NCI-H460 (cell line): Measurements from ENCODE around the gene CEMIP. TPM values are rescaled to one million over a fixed set of nuclear protein-coding genes. Genes with fewer than 3 reads are reported as not detected.

Source experiments
- DNase-seq: peaks from one replicate; pipeline ENCODE4 v3.0.0-alpha.2; 2016; ENCODE audit warnings: low read depth; ENCODE audit errors: extremely low read depth
- total RNA-seq: library from RNA; depleted of rRNA; stranded (reverse); fragments of >200 nt; shearing (Covaris generic); gene quantifications from 2 replicates; pipeline ENCODE4 v1.2.3, GENCODE V29; 2014

CEMIP gene
- total RNA-seq, 1 experiment from 2014 or later: 1.0 TPM

DNA sequence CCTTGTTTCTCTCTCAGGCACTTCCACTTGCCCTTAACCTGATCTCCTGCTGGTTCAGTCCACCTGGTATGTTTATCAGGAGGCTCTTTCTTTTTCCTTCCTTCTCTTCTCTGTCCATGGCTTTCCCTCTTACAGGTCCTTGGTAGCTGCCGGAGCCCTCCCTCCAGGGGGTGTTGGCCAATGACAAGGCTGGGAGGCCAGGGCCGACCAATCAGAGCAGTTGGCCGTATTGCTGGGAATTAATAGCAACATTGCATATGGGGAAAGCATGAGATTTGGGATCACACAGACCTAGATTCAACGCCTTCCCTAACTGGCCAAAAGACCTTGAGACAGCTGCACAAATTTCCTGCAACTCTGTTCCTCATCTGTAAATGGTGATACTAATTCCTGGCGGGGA, 62.4 kb downstream of the CEMIP start:
- no peak for DNase-seq

DNA sequence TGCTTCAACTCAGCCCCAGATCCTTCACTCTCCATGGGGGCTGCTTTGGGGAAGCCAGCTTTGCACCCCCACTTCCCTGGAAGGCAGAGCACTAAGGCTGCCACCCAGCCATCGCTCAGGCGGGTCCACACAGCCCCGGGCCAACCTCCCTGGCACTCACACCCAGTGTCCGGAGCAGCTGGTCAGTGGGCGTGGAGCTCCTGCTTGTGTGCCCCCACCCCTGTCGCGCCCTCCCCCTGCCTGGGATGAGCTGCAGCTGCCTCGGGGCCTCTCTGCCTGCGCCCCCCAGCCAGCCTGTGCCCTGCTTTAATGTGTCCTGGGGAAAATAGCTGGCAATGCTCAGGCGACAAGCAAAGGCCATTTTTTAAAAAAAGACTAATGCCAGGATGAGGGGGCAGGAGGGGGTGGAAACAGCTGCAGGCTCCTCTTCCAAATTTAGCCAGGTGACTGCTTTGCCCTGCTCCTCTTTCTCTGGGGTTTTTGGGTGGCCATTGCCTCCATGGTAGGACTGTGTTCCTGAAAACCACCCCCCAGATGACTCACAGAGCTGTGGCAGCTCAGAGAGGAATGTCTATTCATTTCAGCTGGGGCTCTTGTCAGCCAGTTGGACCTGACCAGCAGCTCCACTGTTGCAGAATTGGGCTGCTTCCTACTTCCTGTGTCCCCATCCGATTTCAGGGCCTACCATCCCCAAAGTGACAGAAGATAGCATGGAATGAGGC, 65.0 kb downstream of the CEMIP start:
- DNase-seq: no peak

DNA sequence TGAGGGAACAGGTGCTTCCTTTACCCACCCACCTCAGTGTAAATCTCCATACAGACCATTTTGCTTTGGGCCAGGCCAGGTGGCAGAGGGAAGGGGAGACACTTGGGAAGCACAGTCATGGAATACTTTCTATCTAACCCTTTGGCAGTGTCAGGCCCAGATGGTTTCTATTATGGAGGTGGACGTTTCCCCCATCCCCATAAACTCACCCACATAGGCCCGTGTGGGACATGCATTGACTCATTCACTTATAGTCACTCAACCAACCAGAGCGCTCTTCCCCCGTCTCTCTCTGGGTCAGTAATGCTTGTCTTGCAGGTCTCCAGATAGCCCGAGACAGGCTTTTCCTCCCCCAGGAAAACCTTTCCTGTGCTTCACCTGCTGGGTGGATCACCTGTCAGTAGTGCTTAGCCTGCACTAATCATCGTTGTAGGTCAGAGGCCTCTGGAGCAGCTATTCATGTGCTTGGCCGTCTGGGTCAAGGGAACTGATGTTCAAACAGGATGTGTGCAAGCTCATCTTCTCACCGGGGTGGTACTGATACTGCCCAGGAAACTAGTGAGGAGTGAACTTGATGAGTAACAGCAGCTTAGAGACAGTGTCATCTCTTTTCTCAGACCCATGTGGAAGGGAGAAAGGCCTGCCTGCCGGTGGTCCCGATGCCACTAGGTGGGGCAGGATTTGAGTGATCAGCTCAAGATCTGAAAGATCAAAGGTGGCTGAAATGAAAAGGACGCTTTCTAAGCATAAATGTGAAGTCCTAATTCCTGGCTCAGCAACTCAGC, 67.1 kb downstream of the CEMIP start:
- no peak for DNase-seq

DNA sequence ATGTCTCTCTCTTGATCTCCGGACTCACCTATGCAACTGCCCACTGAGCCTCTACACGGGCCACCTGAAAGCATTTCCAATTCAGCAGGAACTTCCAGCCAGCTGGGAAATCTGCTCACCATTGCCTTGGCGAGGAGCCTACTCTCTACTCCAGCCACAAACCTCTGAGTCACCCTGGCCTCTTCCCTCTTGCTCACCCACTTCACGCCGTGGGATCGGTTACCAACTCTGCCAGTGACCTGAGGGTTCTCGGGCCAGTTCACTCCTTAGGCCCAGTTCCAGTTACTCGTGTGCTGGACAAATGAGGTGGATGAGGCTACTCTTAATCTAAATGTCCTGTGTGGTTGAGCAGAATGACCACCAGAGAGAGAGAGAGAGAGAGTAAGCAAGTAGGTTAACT, 70.1 kb downstream of the CEMIP start:
- no peak for DNase-seq

DNA sequence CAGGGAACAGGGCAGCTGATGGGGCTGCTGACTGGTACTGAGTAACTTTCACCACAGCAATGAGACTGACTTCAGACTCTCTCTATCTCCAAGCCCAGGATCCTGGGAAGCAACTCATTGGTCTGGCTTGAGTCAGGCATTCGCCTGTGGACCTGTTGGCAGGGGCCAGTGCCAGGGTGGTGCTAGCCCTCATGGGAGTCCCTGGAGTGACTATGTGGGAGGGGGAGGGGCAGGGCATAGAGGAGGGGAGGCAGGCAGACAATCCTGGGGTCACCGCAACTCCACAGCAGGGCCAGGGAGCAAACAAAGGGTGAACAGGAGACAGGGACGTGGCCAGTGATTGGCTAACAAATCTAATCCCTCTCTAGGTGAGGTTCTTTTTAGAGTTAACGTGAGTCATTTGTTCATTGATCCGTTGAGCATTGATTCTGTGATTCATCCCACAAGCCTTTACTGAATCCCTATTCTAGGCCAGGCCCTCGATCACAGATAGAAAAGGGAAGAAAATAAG, 71.8 kb downstream of the CEMIP start:
- no peak for DNase-seq

DNA sequence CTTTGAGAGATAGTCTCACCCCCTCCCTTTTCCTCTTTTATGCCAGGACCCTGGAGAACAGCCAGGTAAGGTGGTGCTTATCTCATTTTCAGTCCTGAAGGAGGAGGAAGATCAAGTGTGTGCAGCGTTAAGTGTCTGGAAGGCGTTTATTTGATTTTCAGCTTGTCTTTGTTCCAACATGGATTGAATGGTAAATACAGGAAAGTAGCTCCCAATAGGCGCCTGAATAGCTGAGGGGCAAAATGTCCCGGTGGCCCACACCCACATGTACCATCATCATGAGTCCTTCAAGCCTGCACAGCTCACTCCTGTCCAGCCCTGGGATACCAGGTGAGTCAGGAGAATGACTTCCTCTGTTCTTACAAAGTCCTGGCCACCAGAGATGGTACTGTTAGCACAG, 73.5 kb downstream of the CEMIP start:
- no peak for DNase-seq

DNA sequence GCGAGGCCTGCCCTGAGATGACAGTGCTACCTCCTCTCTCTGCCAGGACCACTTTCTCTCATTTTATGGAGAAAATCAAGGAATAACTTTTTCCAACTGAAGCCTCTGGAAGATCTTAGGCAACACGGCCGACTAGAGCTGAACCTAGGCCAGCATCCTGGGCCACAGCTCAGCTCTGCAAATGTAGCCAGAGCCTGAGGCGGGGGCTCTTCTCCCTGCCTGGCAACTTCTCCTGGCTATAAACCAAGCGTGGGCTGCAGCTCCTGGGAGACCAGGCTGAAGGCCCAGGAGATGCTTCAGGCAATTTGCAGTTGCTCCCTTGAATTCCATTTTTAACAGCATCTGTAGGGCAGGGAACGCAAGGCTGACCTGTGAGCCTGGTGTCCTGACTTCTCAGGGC, 74.9 kb downstream of the CEMIP start:
- DNase-seq: no peak

DNA sequence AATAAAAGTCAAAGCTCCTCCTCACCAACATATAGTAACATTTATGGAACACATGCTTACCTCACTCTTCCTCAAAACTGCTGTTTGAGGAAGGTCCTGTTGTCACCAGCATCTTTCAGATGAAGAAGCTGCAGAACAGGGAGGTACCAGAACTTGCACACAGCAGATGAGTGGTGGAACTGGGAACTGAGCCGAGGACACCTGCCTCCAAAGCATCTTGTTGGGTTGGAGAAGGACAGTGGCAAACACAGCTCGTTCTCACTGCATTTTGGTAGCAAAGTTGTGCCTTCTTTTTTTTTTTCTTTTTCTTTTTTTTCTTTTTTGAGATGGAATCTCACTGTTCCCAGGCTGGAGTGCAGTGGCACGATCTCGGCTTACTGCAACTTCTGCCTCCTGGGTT, 76.0 kb downstream of the CEMIP start:
- no peak for DNase-seq

DNA sequence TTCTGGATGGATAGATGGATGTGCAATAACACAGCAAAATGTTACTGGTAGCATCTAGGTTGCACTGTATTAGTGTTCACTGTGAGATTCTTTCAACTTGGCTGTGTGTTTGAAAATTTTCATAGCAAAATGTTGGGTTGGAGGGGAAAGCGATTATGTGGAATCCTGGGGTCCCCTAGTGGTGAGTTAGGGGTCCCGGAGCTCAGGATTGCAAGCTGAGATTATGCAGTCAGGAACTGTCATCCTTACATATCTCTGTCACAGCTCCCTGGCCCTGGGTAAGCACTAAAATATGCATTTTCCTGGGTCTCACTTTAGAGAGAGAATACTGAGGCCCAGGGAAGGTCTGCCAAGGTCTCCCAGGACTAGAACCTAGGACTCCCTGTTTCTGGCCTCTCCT, 77.2 kb downstream of the CEMIP start:
- DNase-seq: no peak

DNA sequence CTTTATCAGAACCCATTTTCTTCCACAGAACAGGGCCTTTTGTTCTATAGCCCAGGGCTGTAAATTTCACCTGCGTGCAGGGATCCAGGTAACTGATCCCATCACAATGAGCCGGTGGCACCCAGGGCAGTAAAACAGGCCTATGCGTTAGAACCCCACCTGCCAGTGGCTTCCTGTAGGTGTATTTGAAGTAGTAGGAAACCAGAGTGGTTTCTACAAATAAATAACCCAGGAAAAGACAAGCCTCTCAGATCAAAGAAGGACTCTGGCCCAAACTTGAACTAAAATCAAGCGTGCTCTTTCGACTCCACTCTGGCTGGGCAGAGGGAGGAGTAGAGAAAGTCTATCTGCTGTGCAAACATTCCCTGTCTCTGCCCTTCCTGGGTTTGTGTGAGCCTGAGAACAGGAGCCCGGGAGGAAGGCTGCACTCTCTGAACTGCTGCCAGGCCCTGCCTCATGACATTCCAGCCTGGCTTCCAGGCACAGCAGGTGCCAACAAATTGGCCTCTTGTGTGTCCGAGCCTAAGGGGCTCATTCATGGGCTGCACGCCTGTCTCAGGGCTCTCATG, 77.7 kb downstream of the CEMIP start:
- DNase-seq: no peak

DNA sequence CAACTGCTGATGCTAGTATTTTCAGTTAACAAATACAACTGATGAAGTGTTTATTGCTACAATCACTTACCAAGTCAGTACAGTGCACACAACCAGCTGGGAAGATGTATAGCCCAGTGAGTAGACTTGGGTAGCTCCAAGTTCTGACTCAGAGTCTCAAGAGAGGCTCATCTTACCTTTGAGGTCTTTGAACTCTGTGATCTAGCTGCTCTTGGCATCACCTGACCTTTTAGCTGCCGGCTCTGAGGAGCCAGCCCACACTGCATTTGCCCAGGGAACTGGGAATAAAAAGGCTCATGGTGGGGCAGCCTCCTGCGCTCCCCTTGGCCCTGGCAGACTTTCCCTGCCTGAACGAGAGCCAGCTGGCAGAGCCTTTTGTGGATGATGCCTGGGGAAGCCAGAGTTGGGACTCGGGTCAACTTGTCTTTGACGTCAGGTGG, 82.6 kb downstream of the CEMIP start:
- no peak for DNase-seq

DNA sequence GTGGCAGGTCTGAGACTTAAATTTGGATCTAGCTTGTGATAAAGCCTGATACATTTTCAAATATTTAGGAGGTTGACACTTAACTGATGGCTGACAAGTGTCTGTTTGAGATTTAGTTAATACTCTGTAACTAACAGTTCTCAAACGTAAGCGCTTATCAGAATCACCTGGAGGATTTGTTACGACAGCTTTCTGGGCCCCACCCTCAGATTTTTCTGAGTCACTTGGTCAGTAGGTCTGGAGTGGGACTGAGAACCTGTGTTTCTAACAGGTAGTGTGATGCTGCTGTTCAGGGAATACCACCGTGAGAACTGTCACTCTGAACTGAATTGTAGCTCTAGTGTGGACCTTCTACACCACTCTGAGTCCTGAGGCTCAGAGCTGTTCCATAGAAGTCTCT, 85.5 kb downstream of the CEMIP start:
- no peak for DNase-seq

DNA sequence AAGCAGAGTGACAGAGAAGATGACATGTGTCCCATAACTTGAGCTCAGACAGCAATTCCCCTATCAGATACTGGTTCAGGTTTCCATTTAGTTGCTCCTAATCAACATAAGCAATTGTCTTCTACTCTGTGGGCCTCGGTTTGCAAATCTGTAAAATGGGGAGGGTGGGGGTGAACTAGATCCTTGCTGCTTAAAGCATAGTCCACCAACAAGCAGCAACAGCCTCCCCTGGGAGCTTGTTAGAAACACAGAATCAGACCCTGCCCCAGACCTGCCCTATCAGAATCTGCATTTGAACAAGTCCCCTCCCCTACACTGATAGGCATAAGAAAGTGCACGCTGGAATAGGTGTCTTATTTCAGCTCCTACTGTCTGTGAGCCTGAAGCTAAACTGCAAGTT, 87.8 kb downstream of the CEMIP start:
- DNase-seq: no peak

DNA sequence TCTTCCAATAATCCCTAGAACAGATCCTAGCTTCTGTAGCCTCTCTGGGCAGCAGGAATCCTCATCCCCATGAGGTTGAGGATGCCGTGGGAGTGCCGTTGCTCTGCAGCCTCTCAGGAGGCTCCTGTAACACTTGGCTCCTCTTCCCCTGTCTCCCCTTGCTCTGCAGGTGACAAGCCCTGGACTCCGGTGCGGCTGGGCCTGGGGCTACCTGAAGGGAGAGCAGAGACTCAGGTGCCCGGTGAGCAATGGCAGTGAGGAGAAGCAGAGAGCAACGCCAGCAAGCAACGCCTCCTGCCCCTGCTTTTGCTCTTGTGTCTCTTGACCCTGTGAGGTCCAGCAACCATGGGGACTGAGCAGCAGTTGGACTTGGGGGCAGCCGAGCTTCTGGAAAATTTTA, 91.2 kb downstream of the CEMIP start:
- no peak for DNase-seq

DNA sequence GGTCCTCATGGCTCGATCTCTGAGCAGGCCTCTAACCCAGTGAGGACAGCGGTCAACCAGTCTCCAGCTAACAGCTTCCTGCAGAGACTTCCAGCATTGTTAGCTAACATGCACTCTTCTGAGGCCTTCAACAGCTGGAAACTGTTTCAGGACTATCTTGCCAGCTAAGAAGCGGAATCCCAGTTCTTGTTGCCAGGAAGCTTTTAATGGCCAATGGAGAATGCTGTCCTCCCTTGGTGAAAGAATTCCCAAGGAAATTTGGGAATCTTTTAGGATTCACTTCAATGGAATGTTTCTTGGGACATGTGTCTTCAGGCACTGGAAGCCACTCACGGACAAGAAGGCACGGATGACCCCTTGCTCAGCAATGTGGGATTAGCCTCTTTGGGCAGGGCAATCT, 91.7 kb downstream of the CEMIP start:
- DNase-seq: no peak

DNA sequence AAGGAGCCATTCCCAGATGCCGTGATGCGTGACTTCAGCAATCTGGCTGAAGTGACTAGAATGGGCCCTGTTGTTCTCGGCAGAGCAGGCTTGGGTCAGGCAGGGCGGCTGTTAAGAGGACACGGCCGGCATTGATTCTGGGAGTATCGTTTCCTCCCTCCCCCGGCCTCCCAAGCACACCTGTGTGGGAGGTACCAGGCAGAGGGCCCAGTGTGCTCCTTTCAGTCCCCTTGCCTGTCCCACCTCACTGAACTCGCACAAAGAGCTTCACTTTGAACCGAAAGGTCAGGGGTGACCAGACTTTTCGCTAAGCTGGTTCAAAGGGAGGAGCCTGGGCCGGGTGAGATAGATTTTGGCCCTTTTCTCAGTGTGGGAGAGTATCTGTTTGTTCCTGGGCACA, 92.7 kb downstream of the CEMIP start:
- DNase-seq: no peak

DNA sequence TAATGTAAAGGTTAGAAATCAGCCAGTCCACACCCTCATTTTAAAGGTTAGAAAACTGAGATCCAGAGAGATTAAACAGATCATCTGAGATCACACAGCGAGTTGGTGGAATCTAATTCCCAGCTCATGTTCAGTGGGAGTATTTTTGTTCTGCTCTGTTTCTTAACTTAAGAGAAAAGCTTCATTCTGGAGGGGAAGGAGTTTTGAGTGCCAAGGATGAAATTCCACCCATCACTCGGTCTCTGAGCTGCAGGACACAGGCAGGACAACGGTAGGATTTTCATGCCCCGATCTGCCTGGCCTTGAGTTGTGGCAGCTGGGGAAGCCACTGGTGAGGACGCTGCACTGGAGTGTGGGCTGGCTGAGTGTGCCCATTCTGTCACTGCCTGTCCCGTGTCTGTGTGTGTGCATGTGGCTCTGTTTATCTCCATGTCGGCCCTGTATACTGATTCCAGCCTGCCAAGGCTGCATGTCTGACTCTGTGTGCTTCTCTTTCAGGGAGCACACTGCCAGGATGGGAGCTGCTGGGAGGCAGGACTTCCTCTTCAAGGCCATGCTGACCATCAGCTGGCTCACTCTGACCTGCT, 94.3 kb downstream of the CEMIP start:
- no peak for DNase-seq

DNA sequence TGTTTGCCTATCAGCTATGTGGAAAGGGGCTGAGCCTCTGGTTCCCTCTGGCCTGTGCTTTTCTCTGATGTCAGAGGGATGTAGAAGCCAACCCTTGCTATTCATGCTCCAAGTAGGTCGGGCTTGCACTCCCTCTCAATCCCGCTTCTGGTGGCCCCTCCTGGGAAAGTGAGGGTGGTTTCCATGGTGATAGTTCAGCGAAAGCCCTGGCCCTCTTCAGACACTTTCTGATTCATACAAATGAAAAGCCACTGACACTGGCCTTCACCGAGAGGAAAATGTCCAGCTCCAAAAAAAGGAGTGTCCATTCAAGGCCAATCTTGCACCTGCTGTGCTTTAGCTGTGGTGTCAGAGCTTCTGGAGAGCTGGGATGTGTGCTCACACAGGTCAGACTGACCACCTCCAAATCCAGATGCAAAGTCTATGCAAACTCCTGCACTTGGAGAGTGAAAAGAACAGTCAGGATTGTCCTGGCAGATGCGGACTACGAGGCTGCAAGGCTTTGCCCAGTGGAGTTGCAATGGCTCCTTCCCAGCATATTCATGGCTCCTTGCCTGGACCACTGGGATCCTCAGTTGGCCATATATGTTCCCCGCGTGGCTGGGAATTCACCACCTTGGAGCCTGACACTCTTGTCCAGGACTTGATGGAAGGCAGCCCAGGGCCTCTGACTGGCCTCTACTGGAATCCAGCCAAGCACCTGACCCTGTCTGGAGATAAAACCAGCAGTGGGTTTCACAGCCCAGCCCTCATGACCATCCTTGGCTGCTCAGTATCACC, 96.6 kb downstream of the CEMIP start:
- DNase-seq: no peak

DNA sequence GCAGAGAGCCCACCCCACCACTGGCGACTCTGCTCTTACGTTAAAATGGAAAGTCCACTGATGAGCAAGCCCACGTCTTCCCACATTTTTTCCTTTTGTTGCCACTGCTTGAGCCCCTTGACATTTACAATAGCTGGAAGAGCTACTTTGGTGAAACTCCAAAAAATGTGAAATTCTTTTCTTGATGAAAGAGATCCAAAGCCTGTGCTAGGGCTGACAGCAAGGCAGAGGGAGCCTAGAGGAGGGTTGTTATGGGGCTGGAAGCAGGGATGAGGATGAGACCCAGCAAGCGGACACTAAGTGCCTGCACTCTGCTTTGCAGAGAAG, 97.1 kb downstream of the CEMIP start:
- no peak for DNase-seq

DNA sequence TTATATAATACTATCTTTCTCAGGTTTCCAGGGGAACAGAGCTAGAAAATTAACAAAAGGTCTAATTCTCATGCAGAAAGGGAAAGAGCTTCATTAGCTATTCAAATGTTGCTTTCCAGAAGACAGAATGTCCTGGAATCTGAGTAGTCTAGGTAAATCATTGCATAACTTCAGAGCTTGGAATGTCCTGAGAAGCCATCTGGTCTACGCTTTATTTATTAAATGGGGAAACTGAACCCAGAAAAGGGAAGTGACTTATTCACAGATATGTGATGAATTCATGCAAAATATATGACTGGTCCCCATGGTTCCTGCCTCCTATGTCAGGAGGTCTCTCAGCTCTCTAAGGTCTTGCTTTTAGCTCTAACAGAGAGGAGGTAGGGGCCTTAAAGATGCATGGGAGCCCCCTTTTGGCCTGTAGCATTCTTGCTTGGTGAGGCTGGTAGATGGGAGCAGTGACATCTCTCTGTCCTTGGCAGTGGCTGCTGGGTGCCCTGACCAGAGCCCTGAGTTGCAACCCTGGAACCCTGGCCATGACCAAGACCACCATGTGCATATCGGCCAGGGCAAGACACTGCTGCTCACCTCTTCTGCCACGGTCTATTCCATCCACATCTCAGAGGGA, 99.2 kb downstream of the CEMIP start:
- DNase-seq: no peak
